HG02840 (cell line): ENCODE data around the gene SCT.

Experiments used
- ATAC-seq: cut with Tn5 transposase; IDR thresholded peaks from one replicate; pipeline ENCODE4 v1.9.1; 2021; ENCODE audit warnings: mild to moderate bottlenecking, moderate library complexity, moderate number of reproducible peaks; ENCODE audit not compliant: unreplicated experiment, low FRiP score

SCT gene

DNA sequence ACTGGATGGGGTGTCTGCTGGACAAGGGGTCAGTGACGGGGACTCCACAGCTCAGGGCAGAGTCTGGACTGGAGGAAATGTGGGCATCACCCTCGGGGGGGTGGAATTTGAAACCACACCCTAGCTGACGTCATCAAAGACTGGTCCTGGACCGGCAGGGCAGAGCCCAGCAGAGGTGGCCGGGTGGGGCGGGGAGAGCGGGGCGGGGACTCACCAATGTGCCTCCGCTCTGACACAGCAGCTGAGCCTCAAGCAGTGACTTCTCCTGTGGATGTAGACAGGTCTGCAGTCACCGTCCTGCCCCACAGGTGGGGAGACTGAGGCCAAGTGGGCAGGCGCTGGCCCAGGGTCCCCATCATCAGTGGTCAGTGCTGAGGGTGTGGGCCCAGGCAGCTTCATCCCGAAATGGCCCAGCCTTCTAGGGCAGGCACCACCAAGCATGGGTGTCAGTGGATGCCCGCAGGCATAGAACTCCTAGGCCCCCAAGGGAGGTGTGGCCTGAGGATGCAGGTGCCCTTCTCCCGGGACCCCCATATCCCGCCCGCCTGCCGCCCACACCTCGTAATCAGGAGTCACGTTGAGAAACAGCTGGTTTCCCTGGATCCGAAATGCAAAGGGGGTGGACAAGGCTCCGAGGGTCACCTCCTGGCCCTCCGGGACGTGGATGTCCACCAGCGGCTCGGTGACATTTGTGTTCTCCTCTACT is 2.8 kb downstream of the SCT start:
- no peak for ATAC-seq

DNA sequence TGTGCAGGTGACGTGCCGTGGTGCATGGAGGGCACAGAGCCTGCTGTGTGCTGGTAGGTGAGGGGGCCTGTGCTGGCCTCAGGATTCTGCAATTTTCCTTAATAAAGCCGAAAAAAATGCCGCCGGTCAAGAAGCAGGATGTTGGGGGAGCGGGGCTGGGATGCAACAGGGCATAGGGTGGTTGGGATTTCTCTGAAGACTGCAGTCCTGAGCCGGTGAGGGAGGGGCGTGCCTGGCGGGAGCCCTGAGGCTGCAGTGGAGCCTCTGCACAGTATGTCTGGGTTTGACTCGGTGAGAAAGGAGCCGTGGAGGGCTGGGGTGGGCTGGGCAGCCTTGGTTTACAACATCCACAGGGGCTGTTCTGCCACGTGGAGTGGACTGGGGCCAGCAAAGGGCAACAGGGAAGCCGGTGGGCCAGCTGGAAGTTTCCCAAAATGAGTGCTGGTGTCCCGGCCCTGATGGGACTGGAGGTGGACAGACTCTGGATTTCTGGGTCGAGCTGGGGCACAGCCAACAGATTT is 3.6 kb downstream of the SCT start:
- no peak for ATAC-seq

DNA sequence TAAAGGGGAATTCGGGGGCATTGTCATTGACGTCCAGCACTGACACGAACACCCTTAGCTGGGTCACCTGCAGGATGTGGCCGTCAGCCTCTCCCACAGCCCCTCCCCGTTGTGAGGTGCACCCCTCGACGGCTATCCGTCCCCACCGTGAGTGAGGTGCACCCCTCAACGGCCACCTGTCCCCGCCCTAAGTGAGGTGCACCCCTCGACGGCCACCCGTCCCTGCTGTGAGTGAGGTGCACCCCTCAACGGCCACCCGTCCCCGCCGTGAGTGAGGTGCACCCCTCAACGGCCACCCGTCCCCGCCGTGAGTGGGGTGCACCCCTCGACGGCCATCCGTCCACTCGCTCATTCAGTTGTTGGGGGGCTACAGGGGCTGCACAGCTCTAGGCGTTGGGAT is 5.1 kb downstream of the SCT start:
- no peak for ATAC-seq

DNA sequence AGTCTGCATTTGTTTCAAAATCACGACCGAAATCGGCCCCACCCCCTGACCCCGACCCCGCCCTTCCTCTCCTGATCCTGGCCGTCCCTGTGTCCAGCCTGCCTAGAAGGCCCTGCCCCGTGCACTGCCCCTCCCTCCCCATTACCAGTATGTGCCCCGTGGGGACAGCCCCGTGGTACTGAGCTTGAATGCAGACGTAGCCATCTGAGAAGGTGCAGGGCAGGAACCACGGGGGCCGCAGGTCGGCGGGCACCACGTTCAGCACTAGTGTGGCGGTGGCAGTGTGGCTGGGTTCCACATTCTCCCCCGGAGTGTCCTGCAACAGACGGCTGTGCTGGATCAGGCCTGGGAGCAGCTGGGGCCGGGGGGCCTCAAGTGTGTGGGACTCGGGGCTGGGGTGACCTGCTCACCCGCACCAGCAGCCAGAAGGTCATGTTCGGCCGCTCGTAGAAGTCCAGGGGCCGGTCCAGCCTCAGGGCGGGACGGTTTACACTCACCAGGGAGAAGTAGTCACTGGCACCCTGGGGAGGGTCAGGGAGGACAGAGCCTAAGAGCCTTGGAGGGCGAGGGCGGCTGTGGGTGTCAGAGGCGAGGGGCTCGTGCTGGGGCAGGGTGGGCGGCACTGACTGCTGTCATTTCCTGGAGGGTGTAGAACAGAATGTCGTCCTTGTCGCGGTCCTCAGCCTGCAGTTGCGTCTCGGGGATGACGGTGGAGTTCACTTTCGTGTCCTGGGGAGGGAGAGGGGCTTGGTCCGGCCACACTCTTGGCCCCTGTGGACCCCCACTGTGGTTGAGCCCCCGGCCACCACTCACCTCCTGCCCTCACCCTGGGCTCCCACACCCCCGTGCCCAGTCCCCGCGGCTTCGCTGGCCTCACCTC is 5.8 kb downstream of the SCT start:
- no peak for ATAC-seq

DNA sequence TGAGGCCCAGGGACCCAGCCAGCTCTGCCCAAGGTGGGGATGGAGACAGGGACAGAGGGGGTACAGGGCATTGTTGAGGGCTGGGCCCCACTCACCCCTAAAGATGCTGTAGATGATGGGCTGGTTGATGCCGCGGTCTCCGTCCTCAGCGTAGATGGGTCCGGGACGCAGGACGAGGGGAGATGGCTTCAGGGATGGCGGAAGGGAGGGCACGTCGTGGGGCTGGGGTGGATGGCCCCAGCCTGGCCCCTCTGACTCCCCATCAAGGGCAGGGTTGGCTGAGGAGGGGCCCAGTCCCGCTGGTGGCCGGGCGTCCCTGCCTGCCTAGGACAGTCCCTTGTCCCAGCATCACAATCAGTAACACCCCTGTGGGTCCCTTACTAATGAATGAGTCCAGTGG is 6.8 kb downstream of the SCT start:
- no peak for ATAC-seq

DNA sequence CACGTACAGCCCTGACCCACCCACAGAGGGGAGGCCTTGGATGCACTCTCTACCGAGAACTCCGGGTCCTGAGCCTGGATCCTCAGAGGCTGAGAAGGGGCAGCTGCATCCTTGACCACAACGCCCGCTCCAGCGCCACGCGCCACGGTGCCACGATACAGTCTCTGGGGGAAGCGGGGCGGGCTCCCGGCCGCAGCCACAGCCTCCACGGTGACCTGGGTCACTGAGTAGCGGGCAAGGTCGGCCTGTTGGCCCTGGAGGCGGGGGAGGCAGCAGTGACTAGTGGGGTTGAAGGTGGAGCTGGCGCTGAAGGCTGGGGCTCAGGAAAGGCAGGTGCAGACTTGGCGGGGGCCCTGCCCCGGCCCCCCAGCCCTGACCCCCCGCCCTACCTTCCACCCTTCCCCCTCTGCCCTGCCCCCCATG is 7.3 kb downstream of the SCT start:
- ATAC-seq: no peak

DNA sequence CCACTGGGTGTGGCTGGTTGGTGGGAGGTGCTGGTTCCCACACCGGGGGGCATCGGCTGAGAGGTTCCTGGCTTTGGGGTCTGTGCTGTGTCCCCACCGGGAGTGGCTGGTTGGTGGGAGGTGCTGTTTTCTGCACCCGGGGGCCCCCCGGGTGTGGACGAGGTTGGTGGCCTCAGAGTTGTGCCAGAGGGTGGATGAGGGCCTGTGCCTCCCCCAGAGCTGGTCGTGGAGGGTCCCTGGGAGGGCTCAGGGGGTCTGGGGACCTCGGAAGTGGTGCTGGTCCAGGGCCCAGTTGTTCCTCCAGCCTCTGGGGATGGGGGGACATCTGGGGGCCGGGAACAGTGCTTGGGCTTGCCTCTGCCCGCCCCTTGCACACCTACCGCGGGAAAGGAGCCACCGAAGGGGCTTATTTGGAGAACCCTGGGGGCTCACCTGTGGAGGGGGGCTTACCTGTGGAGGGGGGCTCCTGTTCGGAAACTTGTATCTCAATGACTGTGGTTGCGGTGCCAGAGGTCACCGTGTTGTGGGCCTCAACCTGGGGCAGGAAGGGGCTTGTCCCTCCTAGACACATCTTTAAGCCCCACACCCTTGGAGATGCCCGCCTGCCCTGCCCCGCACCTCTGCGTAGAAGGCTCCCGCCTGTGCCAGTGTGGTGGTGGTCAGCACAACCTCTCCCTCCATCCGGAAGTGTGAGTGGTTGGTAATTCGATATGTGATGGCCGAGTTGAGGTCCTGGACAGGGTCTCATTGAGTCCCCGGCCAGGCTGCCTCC is 7.9 kb downstream of the SCT start:
- ATAC-seq: no peak

DNA sequence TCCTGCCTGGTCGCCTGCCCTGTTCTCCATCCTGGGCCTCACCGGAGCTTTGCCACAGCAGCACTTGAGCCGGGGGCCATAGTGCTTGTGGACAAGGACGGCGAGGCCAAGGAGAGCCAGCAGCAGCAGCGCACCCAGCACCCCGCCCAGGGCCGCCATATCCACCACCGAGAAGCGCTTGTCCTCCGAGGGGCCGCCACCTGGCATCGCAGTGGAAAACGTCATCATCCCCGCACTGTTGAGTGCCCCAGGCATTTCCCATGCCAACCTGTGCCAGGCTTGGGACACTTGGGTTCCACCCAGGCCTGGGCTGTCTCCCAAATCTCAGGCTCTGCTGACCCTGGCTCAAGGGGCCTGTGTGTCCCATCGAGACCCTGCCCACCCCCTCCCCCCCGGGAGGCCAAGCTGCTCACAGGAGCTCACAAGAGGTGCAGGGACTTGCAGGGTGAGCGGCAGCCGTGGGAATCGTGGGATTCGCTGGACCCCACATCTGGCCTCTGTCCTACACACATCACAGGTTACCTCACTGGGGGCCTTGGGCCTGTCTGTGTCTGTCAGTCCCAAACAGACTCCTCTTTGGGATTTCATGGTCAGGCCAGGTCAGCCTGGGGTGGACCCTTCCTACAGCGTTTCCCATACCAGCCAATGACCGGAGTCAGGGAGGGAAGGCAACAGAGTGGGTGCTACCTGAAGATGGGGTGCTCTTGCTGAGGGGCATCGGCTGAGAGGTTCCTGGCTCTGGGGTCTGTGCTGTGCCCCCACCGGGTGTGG is 8.9 kb downstream of the SCT start:
- ATAC-seq: no peak

DNA sequence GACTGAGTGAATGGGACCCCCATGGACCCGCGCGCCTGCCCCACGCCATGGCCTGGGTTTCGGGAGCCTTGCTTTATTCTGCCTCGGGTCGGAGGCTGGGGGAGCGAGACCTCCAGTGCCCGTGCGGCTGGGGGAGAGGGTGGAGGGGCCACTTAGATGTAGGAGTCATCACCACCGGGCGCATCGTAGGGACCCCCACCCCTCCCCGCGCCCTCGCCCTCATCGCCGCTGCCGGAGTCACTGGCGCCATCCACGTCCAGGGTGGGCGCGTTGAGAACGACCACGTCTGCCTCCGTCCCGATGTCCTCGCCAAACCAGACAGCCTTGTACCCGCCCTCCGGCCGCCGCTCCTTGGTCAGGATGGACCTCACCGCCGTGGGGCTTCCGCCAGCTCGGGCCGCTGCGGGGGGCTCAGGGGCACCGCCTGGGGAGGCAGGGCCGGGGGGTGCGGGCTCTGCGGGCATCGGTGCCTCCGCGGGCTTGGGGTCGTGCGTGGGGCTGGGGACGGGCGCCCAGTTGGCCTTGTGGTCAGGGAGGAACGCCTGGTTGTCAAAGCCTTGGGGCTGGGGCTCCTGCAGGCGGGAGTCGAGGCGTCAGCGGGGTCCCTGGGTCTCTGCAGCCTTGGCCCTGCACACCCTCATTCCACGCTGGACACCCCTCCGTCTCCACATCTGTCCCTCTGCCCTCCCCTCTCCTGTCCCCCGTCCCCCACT is 9.6 kb downstream of the SCT start:
- ATAC-seq: no peak

DNA sequence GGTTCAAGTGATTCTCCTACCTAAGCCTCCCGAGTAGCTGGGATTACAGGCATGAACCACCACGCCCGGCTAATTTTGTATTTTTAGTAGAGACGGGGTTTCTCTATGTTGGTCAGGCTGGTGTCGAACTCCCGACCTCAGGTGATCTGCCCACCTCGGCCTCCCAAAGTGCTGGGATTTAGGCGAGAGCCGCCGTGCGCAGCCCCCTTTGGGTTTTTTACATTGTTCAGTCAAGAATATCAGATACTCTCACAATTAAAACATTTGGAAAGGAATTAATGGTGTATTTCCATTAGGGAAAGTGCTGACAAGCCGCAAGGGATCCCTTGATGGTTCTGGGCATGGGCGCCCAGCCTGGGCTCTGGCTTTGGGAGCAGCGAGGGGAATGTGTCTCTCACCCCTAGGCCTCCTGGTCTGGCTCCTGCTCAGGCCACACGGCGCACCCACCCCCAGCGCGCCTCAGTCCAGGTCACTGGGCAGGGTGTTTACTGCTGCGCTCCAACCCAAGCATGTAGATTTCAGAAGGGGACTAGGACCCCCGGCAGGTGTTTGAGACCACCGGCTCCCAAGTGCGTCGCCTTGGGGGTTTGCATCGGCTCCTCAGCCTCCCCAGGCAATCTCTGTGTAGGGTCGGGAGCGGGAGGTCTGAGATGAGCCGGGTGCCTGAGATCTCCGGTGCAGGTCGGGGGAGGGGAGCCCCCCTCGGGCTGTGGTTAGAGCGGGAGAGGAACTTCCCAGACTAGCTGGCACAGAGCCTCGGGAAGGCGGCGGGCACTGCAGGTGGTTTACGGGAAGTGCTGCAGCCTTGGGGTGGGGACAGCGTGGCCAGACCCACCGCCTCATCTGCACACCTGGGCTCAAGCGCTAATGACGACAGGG is 10.4 kb downstream of the SCT start:
- no peak for ATAC-seq

DNA sequence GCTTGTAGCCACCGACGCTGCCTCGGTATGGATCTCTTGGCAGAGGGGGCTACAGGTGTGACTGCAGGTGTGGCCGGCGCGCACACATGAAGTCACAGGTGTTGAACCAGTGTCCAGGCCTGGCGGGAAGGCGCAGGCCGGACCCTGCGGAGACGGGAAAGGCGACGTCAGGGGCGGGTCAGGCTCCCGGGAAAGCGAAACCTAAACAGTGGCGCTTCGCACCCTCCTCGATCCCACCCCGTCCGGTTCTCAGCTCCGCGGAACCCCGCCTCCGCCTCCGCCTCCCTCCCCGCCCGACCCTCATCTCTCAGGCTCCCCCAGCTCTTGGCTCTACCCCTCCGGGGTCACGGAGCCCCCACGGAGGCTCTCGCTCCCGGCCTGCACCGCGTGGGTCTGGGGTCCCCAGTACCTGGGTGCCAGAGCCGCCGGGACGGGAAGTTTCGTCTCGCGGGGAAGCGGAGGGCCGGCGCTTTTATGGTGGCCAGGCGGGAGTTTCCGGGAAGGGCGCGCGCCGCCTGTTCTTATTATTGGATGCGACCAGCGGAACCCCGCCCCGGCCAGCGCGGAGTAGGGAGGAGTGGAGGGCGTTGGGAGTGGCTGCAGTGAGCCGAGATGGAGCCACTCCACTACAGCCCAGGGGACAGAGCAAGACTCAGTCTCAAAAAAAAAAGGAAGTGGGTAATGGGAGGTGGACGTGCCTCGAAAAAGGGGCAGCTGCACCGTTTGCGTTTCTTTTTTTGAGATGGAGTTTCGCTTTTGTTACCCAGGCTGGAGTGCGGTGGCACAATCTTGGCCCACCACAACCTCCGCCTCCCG is 11.3 kb downstream of the SCT start, which contains the start of gene IRF7:
TSS of gene IRF7 (minus strand) at position 447 of the 816 bp plus-strand sequence. CDS start 586 bp downstream, outside the sequence.
- peak; percentile 59 for ATAC-seq

DNA sequence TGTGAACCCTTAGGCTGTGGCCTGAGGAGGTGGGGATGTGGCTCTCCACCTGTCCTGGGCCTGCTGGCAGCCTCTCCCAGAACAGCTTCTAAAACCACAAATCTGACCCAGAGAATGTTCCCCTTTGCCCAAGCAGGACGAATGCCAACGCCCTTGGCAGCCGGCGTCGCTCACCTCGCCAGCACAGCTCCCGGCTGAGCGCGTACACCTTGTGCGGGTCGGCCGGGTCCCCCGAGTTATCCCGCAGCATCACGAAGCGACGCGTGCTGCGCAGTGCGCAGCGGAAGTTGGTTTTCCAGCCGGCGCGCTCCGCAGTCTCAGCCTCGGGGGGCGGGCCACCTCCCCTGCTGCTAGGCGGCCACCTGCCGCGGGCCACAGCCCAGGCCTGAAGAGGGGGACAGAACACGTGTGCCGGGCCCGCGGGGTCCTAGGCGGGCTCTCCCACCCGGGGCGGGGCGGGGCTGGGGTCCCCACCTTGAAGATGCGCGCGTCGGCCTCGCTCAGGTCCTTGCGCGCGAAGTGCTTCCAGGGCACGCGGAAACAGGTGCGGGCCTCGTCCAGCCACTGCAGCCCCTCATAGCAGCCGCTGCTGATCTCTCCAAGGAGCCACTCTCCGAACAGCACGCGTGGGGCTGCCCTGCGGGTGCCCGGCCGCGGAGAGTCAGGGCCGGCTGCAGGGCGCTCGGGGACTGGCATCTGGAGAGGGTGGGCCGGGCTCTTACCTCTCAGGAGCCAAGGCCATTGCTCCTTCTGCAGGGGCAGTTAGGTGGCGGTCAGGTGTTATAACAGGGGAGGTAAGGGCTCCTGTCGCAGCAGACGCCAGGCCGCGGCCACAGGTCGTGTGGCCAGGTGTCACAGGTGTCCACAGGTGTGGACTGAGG is 12.1 kb downstream of the SCT start:
- ATAC-seq: peak; percentile 0

DNA sequence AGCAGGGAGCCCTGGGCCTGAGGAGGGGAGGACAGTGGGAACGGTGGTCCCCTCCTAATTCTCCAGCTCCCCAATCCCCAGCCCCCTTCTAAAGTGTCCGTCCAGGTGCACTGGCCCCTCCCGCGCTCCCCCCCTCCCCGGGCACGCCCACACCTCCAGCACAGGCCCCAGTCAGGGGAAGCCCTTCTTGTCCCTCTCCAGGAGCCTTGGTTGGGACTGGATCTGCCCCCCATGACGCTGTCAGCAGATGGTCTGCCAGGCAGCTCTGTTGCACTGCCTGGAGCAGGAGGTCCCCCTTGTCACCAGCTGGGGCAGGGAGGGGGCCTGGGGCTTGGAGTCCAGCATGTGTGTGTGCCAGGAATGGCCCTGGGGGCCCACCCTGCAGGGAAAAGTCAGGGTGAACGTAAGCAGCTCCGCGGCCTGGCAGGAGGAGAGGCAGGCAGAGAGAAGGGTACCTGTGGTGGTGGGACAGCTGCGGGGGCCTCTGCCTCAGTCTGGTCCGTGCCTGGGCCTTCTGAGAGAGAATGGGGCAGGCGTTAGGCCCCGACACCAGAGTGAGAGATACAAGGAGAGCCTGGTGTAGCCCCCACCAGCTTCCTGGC is 12.9 kb downstream of the SCT start:
- ATAC-seq: no peak

DNA sequence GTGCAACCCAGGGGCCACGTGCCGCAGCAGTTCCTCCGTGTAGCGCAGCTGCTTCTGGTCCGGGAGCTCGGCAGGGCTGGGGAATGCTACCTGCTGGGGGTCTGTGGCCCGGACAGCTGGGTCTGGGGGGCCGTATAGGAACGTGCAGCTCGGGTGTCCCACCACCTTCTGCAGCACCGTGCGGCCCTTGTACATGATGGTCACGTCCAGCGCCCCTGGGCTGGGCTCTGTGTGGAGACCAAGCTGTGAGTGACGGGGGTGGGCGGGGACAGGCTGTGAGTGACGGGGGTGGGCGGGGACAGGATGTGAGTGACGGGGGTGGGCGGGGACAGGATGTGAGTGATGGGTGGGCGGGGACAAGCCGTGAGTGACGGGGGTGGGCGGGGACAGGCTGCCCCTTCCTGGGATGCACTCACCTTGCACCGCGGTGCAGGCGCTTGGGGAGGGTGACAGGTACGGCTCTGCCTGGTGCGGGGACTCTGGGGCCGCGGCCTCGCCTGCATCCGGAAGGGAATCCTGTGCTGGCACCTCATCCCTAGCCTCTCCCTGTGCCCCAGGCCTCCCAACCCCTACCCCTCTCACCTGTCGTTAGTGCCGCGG is 13.5 kb downstream of the SCT start:
- no peak for ATAC-seq

DNA sequence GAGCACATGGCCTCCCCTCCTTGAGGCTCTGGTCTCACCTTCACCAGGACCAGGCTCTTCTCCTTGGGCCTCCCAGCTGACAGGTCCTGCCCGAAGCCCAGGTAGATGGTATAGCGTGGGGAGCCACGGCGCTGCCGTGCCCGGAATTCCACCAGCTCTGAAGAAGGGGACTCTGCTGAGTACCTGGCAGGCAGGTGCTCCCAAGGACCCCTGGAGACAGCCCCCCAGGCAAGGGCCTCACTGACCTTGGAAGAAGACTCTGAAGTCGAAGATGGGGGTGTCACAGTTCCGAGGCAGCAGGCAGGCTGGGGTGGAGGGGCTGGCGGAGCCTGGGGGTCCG is 14.1 kb downstream of the SCT start:
- ATAC-seq: no peak
